GM21526 (cell line): Measurements from ENCODE around the gene ZNF558.

ENCODE experiments used
- ATAC-seq: cut with Tn5 transposase; IDR thresholded peaks from one replicate; pipeline ENCODE4 v1.9.1; 2021; ENCODE audit warnings: moderate library complexity; ENCODE audit not compliant: unreplicated experiment, low FRiP score

The ZNF558 gene

GRCh38 chr19:8832132-8833021 is at the start of gene ZNF558, which contains the start of gene MBD3L1:
ZNF558 (minus strand) TSS chr19:8832304; CDS start chr19:8822659, 9,645 bp downstream.
MBD3L1 (plus strand) TSS chr19:8832377; CDS start chr19:8842679, 10,302 bp downstream.
- peak; percentile 74 for ATAC-seq

GRCh38 chr19:8881512-8881911 is 49.4 kb upstream of the ZNF558 start:
- ATAC-seq = no peak

GRCh38 chr19:8880868-8881488 is 48.9 kb upstream of the ZNF558 start:
- no peak for ATAC-seq

- ATAC-seq = no peak
Observed at GRCh38 chr19:8877854-8878705, 46.0 kb upstream of the ZNF558 start.

- no peak for ATAC-seq
Observed at GRCh38 chr19:8866344-8866743, 34.2 kb upstream of the ZNF558 start.

GRCh38 chr19:8858260-8858659 is 26.2 kb upstream of the ZNF558 start:
- no peak for ATAC-seq

- ATAC-seq = no peak
Observed at GRCh38 chr19:8850488-8850887, 18.4 kb upstream of the ZNF558 start.

- no peak for ATAC-seq
Observed at GRCh38 chr19:8849232-8849631, 17.1 kb upstream of the ZNF558 start.

GRCh38 chr19:8846819-8847218 is 14.7 kb upstream of the ZNF558 start:
- no peak for ATAC-seq

GRCh38 chr19:8840708-8841107 is 8.6 kb upstream of the ZNF558 start:
- no peak for ATAC-seq

- ATAC-seq = no peak
Observed at GRCh38 chr19:8835877-8836276, 3.8 kb upstream of the ZNF558 start.

GRCh38 chr19:8835446-8835845 is 3.3 kb upstream of the ZNF558 start:
- ATAC-seq = no peak

GRCh38 chr19:8831832-8832131 is 322 bp downstream of the ZNF558 start:
- ATAC-seq = peak; percentile 19

- ATAC-seq = no peak
Observed at GRCh38 chr19:8831373-8831772, 731 bp downstream of the ZNF558 start.

- ATAC-seq = no peak
Observed at GRCh38 chr19:8827277-8827676, 4.8 kb downstream of the ZNF558 start.

GRCh38 chr19:8826371-8826770 is 5.7 kb downstream of the ZNF558 start:
- no peak for ATAC-seq

GRCh38 chr19:8821748-8822241 is 10.3 kb downstream of the ZNF558 start:
- no peak for ATAC-seq

GRCh38 chr19:8820234-8820633 is 11.9 kb downstream of the ZNF558 start:
- no peak for ATAC-seq

- ATAC-seq = no peak
Observed at GRCh38 chr19:8815780-8816179, 16.3 kb downstream of the ZNF558 start.

GRCh38 chr19:8814176-8814575 is 17.9 kb downstream of the ZNF558 start:
- ATAC-seq = no peak
